Posterior vena cava (tissue), 2 donors: ENCODE measurements around the gene UPK3B. TPM values are rescaled to one million over a fixed set of nuclear protein-coding genes. Genes with fewer than 3 reads are reported as not detected.
"Not testable (repeated sequence)": the region's sequence is repeated elsewhere in the genome, so short reads cannot be mapped to it uniquely, and the experiment has no call there.

Experiments used
- DNase-seq: peaks from one replicate; pipeline ENCODE4 v3.0.0-alpha.2; 2020; ENCODE audit warnings: low spot score
- intact Hi-C, 2 donors: fragments of 100-400 bp; cut with DNase I; formaldehyde crosslinking; loops; one replicate each; pipeline versions ENCODE4 v1.14.1 to v1.14.2; 2022 to 2023
- total RNA-seq, 2 donors: library from RNA; stranded (reverse); fragmentation: NEBNext Ultra II Directional; extraction: Animal tissue kit (Norgen Biotek cat#: 25700); gene quantifications; one replicate each; pipeline ENCODE4 v1.2.1, GENCODE V29; 2021
- donor health status: DM: yes; HTN: yes; CAD: no.
- donor health status: DM: yes; HTN: yes; CAD: no.

Gene UPK3B
- total RNA-seq, 2 donors from 2014 or later = 0.37 to 1.1 TPM

DNA sequence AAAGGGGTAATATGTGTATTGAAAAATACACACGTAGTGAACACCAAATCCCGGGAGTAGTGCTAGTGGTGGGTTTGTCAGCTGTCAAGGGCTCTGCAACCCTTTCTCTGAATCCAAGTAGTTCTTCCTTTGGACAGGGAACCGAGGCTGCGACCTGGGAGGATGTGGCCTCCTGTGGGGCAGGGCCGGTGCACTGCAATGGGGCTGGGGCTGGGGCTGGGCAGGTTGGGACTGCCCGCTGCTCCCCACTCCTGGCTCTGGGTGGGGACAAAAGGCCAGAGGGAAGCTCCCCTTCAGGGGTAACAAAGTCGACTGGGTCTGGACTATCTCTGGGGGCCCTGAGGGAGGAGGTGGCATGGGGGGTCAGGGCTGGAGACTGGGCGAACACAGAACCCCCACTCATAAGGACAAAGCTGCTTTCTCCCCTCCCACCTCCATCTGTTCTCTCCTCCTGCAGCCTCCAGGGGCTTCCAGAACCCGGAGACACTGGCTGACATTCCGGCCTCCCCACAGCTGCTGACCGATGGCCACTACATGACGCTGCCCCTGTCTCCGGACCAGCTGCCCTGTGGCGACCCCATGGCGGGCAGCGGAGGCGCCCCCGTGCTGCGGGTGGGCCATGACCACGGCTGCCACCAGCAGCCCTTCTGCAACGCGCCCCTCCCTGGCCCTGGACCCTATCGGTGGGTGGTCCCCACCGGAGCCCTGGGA, 1.0 kb downstream of the UPK3B start:
- intact Hi-C loops = not testable (repeated sequence)
- peak; percentile 70 for DNase-seq

DNA sequence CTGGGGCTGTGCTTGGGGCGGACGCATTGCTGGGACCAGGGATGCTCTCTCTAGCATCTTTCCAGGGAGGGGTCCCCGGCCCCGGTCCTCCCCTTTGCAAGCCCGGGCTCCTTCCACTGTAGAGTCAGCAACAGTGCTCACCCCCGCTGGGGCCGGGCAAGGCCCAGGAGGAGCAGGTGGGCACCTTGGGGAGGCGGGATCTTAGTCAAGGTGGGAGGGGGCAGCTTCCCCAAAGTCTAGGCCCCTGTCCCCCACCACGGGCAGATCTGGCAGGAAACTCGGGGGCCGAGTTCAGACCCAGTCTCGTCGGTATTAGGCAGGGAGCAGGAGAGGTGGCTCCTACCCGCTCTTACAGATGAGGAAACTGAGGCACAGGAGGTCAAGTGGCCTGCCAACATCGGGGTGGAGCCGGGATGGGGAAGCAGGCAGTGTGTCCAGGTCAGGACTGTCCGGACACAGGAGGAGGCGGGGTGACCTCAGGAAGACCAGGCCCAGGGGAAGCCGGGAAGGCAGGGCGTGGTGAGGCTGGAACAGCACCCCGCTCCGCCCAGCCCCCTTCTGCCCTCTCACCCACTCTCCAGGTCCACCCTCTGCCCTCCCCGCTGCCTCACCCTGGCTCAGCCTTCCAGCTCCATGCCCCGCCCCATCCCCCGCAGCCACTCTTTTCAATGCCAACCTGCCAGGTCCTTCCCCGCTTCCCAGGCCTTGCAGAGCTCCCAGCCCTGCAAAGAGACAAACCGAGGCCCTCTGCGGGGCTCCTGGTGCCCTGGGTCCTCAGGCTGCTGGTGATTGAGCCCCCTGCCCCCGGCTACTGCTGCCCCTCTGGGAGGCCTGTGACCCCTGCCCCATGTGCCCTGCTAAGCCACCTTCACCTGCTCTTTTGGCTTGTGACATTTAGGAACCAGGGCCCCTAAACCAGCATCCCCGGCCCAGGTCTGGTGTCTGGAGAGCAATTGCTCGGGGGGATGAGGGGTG, 1.8 kb downstream of the UPK3B start:
- peak; percentile 72 for DNase-seq
- intact Hi-C loops = not testable (repeated sequence)

DNA sequence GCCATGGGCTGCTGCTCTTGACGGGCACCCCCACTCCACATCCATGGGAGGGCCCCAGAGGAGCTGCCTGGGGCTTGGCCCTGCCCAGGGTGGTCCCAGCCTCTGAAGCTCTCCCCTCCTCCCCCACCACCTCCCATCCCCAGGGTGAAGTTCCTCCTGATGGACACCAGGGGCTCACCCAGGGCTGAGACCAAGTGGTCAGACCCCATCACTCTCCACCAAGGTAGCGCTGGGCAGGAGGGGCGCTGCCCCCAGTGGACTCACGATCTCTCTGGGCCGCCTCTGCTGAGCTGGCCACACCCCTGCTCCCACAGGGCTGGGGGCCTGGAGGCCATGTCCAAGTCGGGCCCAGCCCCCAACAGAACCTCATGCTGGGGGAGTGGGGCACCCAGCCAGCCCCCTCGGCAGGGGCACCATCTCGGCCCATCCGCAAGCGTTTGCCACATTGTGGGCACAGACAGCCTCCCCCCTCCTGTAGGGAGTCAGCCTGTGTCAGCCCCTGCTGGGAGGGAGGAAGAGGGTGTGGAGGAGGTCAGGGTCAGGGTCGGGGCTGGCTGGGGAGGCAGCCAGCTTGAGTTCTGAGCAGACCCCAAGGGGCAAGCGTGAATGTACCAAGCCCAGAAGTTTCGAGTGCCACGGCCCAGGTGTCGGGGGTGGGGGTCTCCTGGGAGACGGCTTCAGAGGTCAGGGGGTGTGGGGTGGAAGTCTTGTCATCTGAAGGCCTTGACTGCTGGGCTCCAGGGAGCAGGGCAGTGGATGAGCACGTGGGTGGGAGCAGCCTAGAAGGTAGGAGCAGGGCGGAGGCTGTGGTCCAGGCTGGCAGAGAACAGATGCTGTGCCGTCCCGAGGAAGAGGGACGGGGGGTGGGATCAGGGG, 2.8 kb downstream of the UPK3B start:
- DNase-seq = peak; percentile 81
- intact Hi-C loops = no loop called here

DNA sequence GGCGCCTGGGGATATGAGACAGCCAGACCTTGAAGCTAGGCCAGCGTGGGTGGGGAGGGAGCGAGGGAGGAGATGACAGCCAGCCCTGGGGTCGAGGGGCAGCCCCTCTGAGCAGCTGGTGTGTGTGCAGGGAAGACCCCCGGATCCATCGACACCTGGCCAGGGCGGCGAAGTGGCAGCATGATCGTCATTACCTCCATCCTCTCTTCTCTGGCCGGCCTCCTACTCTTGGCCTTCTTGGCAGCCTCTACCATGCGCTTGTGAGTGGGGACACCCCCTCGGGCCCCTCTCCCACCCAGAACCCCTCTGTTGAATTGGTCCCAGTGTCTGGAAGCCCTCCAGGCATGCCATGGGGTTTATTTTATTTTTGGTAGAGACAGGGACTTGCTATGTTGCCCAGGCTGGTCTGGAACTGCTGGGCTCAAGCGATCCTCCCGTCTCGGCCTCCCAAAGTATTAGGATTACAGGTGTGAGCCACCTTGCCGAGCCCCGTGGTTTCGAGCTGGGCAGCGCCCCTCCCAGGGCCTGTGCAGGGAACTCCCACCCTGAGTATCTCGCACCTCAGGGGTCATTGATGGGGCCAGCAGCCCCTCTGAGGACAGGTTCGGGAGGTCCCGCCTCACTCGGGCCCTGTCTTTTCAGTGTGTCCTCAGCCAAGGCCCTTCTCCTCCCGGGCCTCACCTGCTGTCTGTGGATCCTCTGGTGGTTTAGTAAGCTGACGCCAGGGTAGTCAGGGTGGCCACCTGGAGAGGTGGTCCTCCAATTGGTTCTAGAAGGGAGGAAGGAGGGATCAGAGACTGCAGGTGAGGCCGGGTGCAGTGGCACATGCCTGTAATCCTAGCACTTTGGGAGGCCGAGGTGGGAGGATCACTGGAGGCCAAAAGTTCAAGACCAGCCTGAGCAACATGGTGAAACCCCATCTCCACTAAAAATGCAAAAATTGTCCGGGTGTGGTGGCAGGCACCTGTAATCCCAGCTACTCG, 3.8 kb downstream of the UPK3B start:
- DNase-seq = peak; percentile 71
- intact Hi-C loops = no loop called here

DNA sequence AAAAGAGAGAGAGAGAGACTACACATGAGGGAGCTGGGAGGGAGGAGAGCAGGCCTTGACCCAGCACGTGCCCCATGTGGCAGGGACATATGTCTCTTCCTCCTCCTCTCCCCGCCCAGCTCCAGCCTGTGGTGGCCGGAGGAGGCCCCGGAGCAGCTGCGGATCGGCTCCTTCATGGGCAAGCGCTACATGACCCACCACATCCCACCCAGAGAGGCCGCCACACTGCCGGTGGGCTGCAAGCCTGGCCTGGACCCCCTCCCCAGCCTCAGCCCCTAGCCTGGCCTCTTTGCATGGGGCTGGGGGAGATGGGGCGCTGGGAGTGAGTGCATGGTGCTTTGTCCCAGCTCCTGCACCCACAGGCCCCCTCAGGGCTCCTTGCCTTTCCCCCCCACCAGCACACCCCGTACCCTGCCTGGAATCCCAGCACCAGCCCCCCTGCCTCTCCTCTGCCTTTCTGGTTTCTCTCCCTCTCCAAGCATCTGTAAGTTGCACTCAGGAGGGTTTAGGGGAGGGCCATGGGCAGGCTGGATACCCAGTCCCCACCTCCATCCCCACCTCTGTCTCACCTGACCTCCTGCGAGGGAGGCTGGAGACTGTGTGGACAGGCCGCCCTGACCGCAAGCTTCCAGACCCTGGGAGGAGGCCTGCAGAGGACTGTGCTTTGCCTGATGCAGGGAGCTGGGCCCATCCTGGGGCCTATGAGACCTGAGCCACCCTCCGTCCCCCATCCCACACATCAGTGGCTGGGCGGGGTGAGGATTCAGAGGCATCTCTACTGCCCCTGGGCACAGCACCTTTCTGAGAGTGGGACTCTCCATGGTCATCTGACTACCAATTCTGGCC, 4.8 kb downstream of the UPK3B start:
- peak; percentile 68 for DNase-seq
- intact Hi-C loops = no loop called here

DNA sequence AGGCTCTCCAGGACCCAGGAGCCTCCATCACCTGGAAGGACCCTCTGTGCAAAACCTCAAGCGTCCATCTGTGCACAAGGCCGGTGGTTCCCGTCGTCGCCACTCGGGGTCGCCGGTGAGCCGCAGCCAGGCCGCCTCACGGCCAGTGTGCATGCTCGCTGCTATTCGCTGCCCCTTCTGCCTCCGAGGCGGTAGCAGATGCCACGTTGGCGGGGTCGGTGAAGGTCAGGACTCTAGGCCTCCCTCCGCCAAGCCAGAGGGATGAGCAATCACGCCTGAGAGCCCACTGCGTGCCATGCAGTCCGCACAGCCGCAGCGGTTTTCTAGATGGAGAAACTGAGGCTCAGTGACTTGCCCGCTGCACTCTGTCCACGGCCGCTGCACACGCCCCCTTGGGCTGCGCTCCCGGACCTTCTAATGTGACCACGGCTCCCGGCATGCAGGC, 5.7 kb downstream of the UPK3B start:
- intact Hi-C loops = no loop called here
- DNase-seq = no peak

DNA sequence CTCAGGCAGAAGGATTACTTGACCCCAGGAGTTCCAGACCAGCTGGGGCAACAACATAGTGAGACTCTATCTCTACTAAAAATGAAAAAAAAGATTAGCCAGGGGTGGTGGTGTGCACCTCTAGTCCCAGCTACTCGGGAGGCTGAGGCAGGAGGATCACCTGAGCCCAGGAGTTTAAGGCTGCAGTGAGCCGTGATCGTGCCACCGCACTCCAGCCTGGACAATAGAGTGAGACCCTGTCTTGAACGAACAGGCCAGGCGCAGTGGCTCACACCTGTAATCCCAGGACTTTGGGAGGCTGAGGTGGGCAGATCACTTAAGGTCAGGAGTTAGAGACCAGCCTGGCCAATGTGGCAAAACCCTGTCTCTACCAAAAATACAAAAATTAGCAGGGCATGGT, 6.6 kb downstream of the UPK3B start:
- intact Hi-C loops, DNase-seq: not testable (repeated sequence)

DNA sequence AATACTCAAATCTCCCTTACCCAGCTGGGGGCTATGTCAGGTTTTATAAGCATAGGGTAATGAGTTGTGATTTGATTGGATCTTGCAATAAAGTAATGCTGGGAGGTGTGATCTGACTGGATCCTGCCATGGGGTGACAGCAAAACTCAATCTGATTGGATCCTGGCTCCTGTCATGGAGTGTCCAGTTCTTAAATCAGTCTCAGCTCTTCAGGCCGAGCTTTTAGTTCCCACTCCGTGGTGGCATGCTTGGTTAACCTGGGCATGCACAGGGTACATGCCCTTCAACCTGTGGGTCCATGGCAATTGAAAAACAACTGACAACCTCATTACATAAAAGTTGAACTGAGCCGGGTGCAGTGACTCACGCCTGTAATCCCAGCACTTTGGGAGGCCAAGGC, 15.8 kb downstream of the UPK3B start:
- DNase-seq, intact Hi-C loops: not testable (repeated sequence)

DNA sequence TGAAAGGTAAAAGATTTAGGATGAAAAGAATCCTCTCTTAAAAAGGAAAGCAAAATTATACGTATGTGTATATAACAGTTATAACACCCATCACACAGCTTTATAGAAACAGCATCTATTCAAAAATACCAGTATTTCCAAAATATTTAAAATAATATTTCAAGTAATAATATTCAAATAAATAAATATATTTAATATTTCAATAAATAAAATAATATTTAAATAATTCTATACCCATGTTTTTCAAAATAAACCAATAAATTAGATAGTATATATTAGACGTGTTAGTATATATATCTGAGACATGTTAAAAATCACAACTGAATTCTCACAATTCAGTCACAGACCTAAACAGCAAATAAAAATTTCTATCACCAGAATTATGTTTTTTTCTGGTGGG, 21.3 kb downstream of the UPK3B start:
- DNase-seq, intact Hi-C loops: not testable (repeated sequence)

DNA sequence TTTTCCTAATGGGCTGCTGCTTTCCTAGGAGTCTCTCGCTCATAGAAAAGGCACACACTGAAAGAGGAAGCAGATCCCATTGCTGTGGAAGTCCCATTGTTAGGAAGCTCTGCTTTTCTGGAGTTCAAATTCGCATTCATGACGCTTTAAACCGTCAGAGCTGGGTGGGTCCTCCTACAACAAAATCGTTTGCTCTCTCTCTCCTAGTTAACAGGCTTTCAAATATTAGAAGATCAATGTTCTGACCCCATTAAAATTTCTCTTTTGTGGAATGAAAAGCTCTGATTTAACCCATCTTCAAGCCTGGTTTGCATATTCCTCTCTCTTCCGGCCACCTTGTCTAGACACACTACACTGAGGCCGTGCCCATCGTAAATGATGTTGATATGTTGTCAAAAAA, 32.8 kb downstream of the UPK3B start, which contains the start of gene SPDYE16:
TSS of gene SPDYE16 (minus strand) at position 101 of the 400 bp plus-strand sequence. CDS start 1,838 bp downstream, outside the sequence.
- intact Hi-C loops, DNase-seq: not testable (repeated sequence)

DNA sequence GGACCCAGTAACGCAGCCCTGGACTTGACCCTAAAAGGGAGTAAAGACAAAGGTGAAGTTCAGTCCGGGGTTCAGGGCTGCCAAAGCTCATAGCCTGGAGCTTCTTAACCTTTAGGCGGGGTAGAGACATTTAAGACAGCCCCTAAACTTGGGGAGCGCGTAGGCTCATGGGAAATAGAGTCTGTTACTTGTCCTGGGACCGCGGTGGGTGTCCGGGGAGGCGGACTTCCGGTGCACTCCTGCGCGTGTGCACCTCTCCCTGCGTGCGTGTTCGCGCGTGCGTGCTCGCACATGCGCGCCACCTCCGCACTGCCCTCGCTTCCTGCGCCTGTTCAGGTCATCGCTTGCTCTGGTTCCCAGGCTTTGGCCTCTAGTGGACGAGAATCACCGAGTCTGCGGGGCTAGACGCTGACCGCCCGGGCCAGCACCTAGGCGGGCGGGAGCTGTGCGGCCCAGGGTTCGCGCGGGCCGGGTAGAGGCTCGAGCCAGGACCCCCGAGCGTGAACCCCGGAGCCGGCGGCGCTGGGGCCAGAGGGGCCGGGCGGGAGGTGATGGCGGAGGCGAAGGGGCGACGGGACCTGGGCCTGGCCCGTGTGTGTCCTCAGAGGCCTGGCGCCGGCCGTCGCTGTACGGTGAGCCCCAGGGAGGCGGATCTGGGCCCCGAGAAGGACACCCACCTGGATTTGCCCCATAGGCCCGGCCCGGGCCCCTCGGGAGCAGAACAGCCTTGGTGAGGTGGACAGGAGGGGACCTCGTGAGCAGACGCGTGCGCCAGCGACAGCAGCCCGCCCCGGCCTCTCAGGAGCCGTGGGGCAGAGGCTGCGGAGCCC, 38.9 kb downstream of the UPK3B start:
- peak; percentile 97 for DNase-seq
- intact Hi-C loops = not testable (repeated sequence)

DNA sequence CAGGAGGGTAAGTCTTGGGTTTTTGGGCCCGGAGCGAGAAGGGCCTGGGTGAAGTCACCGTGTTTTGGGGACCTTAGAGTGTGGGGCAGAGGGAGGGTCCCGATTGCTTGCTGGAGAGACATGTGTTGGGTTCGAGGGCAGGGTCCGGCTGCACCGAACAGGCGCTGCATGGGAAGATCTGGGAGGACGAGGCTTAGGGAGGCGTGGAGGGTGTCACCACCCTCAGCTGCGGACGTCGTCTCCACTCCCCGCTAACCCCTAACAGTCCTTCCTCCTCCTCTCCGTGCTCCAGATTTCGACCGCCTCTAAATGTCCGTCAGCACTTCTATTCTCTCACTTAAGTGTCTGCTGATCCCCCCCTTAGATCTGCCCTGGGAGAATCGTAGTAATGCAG, 39.5 kb downstream of the UPK3B start:
- peak; percentile 80 for DNase-seq
- intact Hi-C loops = not testable (repeated sequence)

DNA sequence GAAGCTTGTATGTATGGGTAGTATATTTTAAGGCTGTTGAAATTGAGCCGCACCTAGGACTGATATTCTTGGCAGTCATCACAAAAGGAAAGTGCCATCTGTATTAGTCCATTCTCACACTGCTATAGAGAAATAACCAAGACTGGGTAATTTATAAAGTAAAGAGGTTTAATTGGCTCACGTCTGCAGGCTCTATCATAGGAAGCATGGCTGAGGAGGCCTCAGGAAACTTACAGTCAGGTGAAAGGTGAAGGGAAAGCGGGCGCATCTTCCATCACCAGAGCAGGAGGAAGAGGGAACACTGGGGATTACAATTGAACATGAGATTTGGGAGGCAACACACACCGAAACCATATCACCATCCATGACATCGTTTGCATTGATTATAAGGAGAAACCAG, 41.6 kb downstream of the UPK3B start:
- intact Hi-C loops, DNase-seq: not testable (repeated sequence)

DNA sequence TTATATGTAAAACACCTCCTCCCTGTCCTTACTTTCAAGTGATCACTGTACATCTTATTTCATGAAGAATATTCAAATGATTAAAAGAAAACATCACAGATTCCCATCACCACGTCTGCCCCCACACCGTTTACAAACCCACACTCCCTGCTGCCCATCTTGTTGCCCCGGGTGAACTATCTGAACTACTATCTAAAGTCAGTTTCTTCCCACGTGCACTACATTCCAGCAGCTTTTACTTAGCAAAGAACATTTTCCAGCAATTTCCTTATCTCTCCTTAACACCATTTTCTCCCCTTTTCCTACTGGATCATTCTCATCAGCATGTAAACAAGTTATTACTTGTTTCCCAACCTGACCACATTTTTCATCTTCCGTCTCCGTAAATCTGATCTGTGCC, 49.3 kb downstream of the UPK3B start:
- intact Hi-C loops, DNase-seq: not testable (repeated sequence)

DNA sequence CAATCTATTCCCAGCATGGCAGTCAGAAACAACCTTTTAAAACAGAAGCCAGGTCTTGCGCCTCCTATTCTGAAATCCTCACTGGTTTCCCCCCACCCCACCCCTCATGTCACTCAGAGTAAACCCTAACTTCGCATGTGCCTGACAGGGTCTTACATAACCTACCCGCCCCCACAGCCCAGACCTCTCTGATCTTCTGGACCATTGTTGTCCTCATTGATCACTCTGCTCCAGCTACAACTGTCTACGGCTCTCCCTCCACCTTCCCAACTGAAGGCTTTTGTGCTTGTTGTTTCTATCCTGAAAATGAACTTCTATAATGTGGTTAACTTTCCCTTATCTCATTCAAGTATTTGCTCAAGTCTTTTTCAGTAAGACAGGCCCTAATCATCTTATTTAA, 49.8 kb downstream of the UPK3B start:
- DNase-seq, intact Hi-C loops: not testable (repeated sequence)

DNA sequence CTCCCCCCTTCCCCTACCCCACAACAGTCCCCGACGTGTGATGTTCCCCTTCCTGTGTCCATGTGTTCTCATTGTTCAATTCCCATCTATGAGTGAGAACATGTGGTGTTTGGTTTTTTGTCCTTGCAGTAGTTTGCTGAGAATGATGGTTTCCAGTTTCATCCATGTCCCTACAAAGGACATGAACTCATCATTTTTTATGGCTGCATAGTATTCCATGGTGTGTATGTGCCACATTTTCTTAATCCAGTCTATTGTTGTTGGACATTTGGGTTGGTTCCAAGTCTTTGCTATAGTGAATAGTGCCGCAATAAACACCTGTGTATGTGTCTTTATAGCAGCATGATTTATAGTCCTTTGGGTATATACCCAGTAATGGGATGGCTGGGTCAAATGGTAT, 51.0 kb downstream of the UPK3B start:
- intact Hi-C loops, DNase-seq: not testable (repeated sequence)
